Type B pancreatic cell (in vitro differentiated cells): Measurements from ENCODE around the gene NIPA2. TPM values are rescaled to one million over a fixed set of nuclear protein-coding genes. Genes with fewer than 3 reads are reported as not detected.

Experiments used
- DNase-seq: peaks from one replicate; pipeline ENCODE4 v3.0.0; 2021; ENCODE audit warnings: mixed read lengths; ENCODE audit not compliant: unreplicated experiment; ENCODE audit errors: extremely low spot score
- H3K27ac Mint-ChIP-seq: 2 replicates; pipeline ENCODE4 v1.8.0; 2021; ENCODE audit warnings: mild to moderate bottlenecking, mixed read lengths
- H3K27me3 Mint-ChIP-seq: 2 replicates; pipeline ENCODE4 v1.8.0; 2021; ENCODE audit warnings: mixed read lengths
- H3K36me3 Mint-ChIP-seq: 2 replicates; pipeline ENCODE4 v1.8.0; 2021; ENCODE audit warnings: mixed read lengths
- H3K4me1 Mint-ChIP-seq: one replicate; pipeline ENCODE4 v1.8.0; 2021; ENCODE audit warnings: mixed read lengths; ENCODE audit not compliant: unreplicated experiment
- H3K4me3 Mint-ChIP-seq: 2 replicates; pipeline ENCODE4 v1.8.0; 2021; ENCODE audit warnings: mild to moderate bottlenecking, mixed read lengths
- H3K9me3 Mint-ChIP-seq: 2 replicates; pipeline ENCODE4 v1.8.0; 2021; ENCODE audit warnings: mixed read lengths
- CTCF ChIP-seq: fragments of 200-600 bp; sonication (generic); conservative IDR thresholded peaks from 2 replicates; pipeline ENCODE4 v1.5.0; 2021; ENCODE audit warnings: antibody characterized with exemption, mild to moderate bottlenecking
- total RNA-seq: library from RNA; stranded (reverse); gene quantifications from 2 replicates; pipeline ENCODE4 v1.2.1, GENCODE V29; 2021; ENCODE audit warnings: low replicate concordance

The NIPA2 gene
- total RNA-seq, 1 donor from 2014 or later: 48.7 TPM

- H3K27ac Mint-ChIP-seq: no peak overlapping the region
- DNase-seq: no peak
- H3K4me1 Mint-ChIP-seq: no peaks in the 10 kb centered on the region
- no peak overlapping the region for H3K4me3 Mint-ChIP-seq
- H3K9me3 Mint-ChIP-seq: no peaks in the 10 kb centered on the region
- H3K27me3 Mint-ChIP-seq: no peaks in the 10 kb centered on the region
- peaks cover 4% of the 10 kb centered on the region for H3K36me3 Mint-ChIP-seq
- TF ChIP-seq CTCF: no peak
Observed at GRCh38 chr15:22810033-22810852, 28.2 kb upstream of the NIPA2 start.

GRCh38 chr15:22810853-22811338 lies 27.6 kb upstream of the NIPA2 start:
- TF ChIP-seq CTCF: no peak
- Mint-ChIP-seq H3K27me3 (no peaks in the 10 kb centered on the region), H3K27ac (no peak overlapping the region), H3K4me3 (no peak overlapping the region), H3K4me1 (no peaks in the 10 kb centered on the region), H3K9me3 (no peaks in the 10 kb centered on the region), H3K36me3 (peaks cover 4% of the 10 kb centered on the region)
- DNase-seq: no peak

GRCh38 chr15:22811640-22812039 lies 26.8 kb upstream of the NIPA2 start:
- no peaks in the 10 kb centered on the region for H3K9me3 Mint-ChIP-seq
- no peak overlapping the region for H3K4me3 Mint-ChIP-seq
- no peaks in the 10 kb centered on the region for H3K4me1 Mint-ChIP-seq
- peak overlapping the region; percentile 29 for H3K27ac Mint-ChIP-seq
- peaks cover 4% of the 10 kb centered on the region for H3K36me3 Mint-ChIP-seq
- no peak for DNase-seq
- peak; percentile 56 for TF ChIP-seq CTCF
- H3K27me3 Mint-ChIP-seq: no peaks in the 10 kb centered on the region

DNA sequence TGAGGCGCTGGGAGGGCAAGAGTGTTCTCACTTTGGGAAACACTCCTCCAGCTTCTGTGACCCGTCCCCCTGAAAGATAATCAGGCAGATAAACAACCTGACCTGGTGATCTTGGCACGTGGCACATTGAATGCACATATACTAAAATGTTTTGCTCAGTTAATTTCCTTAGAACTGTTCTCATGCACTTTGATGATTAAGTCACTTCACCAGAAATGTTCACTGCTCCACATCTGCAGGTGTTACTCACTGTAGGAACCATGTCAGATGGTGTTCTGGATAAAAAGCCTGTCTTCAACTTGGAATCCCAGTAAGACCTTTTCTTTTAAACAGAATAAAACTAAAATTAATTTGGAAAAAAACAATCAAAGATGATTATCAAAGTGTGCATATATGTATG lies 24.6 kb upstream of the NIPA2 start:
- no peaks in the 10 kb centered on the region for H3K4me1 Mint-ChIP-seq
- H3K36me3 Mint-ChIP-seq: peaks cover 4% of the 10 kb centered on the region
- DNase-seq: no peak
- no peak overlapping the region for H3K4me3 Mint-ChIP-seq
- H3K27ac Mint-ChIP-seq: no peak overlapping the region
- no peak for TF ChIP-seq CTCF
- H3K9me3 Mint-ChIP-seq: no peaks in the 10 kb centered on the region
- H3K27me3 Mint-ChIP-seq: no peaks in the 10 kb centered on the region

GRCh38 chr15:22815766-22816165 lies 22.7 kb upstream of the NIPA2 start:
- no peak overlapping the region for H3K4me3 Mint-ChIP-seq
- H3K4me1 Mint-ChIP-seq: no peaks in the 10 kb centered on the region
- no peak for TF ChIP-seq CTCF
- H3K27ac Mint-ChIP-seq: no peak overlapping the region
- DNase-seq: no peak
- no peaks in the 10 kb centered on the region for H3K9me3 Mint-ChIP-seq
- peaks cover 4% of the 10 kb centered on the region for H3K36me3 Mint-ChIP-seq
- H3K27me3 Mint-ChIP-seq: no peaks in the 10 kb centered on the region
